ENCODE data around the gene MIX23.
A peak's percentile ranks its signal among the peaks of the same experiment; 100 is the strongest.

The MIX23 gene

DNA sequence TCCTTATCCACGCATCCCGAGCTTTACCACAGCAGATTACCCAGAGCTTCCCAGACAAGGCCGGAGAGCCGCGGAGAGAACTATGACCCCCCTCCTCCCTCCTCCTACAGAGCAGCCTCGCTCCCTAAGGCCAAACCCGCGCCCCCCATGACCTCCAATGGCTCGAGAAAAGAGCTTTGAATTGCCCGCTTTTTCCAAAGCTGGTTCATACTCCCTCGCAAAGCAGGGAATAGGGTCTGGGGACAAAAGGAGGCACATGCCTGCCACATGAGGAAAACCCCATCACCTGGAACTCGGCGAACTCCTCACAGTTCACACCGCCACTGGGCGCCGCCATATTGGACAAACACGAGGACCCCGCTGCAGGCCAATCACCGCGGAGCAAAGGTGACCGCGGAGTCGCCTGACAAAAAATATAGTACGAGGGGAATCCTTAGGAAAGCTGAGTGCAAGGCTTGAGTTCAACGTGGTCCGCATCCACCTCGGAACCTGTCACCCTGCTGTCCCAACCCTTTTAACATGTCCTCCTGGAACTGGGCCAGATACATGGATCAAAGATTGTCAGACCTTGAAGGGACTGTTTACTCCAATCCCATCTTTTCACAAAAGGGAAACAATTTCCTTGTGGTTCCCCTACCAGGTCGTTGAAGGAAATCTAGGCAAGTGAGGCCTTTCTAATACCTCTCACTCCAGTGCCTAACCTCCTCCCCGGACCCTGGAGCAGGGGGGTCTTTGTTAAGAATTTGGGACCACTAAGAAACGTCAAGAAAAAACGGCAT, at the start of gene MIX23:
Gene MIX23, minus strand, starts transcription at position 344 of the 779 bp plus-strand sequence. Its CDS starts 7 bp downstream, at position 337.
- FAIRE-seq = peak; percentile 90

DNA sequence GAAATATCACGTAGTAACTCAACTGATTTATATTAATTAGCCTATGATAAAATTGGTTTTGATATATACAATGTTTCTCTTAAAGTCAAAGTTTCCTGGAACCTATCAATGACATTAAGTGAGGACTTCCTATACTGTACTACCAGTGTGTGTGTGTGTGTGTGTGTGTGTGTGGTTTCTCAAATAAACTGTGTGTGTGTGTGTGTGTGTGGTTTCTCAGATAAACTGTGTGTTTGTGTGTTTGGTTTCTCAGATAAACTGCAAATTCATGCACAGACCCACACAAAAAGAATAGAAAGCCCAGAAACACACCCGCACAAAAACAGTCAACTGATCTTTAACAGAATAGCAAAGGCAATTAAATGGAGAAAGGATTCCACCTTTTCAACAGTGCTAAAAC, 47.3 kb upstream of the MIX23 start:
- no peak for FAIRE-seq

DNA sequence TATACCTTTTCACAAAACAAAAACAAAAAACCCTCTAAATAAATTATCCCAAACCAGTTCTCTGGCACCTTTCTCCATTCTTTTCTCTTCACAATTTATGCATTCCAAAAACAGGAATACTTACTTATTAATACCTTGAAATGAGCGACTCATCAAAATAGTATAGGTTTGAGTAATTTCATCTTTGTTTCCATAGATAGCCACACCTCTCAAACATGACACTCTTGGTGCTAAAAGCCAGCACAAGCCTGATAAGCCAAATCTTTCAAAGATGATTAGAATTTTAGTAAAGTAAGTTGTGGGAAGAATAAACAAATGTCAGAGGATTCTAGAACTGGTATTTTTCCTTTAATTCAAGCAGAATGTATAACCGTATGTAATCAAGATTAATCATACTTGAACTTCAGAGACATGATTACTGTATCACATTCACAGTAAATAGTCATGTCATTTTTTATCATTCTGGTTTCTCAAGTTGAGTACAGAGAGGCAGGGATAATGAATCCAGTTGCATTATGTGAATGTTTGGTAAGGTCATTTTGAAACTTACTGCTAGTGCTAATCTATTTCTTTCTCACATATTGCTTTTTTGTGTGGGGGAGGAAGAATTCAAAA, 44.9 kb upstream of the MIX23 start:
- FAIRE-seq = peak; percentile 53

- FAIRE-seq = no peak
Measured at GRCh38 chr3:122421836-122422235, 38.8 kb upstream of the MIX23 start.

- FAIRE-seq = no peak
Measured at GRCh38 chr3:122421101-122421500, 38.1 kb upstream of the MIX23 start.

- FAIRE-seq = no peak
Measured at GRCh38 chr3:122416966-122417365, 33.9 kb upstream of the MIX23 start.

GRCh38 chr3:122415762-122416654, 33.0 kb upstream of the MIX23 start, which contains the start of gene WDR5B:
TSS of gene WDR5B (minus strand) at chr3:122416062. CDS start at chr3:122415528, 534 bp downstream.
- peak; percentile 99 for FAIRE-seq

DNA sequence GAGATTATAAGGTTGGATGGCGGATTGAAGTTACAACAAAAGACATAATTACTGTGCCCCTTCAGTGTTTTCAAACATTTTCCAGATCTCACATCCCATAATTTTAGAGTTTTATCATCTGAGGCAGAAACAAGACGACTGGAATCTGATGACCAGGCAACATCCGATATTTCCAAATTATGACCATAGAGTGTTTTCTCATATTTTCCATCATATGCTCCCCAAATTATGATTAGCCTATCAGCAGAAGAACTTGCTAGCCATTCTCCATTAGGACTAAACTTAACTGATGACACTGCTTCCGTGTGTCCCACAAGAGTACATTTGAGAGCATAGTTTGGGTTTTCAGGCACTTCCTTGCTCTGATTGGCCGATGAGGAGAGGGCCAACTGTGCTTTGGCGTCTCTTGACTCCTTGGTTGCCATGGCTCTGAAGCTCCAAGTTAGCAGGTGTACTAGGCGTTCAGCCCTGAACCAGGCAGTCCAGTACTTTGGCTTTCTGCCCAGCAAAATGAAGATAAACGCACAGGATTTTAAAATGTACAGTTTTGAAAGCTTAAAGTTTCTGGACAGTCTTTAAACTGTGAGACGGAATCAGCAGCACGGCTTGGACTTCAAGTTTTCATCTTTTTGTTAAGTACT, 32.2 kb upstream of the MIX23 start:
- FAIRE-seq = peak; percentile 49

DNA sequence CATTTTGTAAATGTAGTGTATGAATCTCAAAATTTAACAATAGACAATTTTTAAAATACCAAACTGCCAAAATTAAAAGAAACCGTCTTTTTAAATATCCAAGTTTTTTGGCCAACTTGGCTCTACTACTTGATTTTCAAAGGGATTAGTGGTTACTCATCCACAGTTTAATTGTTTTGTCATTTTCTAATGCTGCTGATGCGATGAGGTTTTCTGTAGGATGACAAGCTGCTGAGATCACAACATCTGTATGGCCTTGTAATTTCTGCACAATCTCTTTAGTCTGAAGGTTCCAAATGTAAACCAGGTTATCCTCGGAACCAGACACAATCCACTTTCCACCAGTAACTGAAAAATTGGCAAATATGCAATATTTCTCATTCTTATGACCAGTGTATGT, 31.4 kb upstream of the MIX23 start:
- FAIRE-seq = no peak

DNA sequence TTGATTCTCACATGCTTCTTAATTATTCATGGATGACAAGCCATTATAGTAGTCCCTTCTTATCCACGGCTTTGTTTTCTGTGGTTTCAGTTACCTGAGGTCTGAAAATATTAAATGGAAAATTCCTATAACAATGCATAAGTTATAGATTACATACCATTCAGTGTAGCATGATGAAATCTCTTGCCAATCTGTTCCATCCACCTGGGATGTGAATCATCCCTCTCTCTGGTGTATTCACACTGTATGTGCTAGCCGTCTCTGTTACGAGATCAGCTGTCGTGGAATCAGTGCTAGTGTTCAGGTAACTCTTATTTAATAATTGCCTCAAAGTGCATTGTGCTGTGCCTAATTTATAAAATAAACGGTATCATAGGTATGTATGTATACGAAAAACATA, 27.6 kb upstream of the MIX23 start:
- no peak for FAIRE-seq

GRCh38 chr3:122410111-122410510, 27.1 kb upstream of the MIX23 start:
- no peak for FAIRE-seq

- no peak for FAIRE-seq
Measured at GRCh38 chr3:122409446-122409845, 26.4 kb upstream of the MIX23 start.

- no peak for FAIRE-seq
Measured at GRCh38 chr3:122407946-122408345, 24.9 kb upstream of the MIX23 start.

- no peak for FAIRE-seq
Measured at GRCh38 chr3:122406198-122406597, 23.2 kb upstream of the MIX23 start.

DNA sequence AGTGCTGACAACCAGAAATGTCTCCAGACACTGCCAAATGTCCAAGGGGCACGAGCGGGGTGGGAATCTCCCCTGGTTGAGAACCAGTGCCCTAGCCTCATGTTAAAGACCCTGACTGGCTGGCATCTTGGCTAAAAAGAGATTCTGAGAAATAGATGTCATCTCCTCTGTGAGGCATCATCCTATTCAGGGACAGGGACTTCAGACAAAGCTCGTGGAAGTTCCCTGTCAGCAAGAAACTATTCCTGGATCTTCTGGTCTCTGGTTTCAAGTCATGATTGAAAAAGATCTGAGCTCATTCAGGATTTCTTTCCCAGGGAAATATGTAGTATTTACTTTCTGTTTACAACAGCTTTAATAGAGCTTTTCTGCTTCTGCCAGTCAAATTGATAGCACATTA, 22.0 kb upstream of the MIX23 start:
- FAIRE-seq = no peak

DNA sequence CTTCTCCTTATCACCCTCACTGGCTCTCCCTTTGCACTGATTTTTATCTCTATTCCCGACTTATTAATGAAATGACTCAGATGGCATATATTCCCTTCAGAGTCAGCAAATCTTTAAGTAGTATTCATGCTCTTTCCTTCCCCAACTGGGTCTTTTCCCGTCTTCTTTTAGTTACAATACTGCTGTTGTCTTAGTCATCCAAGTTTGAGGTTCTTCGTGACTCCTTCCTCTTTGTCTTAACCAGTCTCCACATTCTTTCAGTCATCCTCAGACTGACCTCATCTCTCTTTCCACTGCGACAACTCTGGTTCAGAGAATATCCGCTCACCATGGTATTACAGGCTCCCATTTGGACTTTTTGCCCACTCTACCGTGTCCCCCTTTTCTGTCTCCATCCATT, 20.5 kb upstream of the MIX23 start:
- FAIRE-seq = no peak

- no peak for FAIRE-seq
Measured at GRCh38 chr3:122398920-122399319, 15.9 kb upstream of the MIX23 start.

DNA sequence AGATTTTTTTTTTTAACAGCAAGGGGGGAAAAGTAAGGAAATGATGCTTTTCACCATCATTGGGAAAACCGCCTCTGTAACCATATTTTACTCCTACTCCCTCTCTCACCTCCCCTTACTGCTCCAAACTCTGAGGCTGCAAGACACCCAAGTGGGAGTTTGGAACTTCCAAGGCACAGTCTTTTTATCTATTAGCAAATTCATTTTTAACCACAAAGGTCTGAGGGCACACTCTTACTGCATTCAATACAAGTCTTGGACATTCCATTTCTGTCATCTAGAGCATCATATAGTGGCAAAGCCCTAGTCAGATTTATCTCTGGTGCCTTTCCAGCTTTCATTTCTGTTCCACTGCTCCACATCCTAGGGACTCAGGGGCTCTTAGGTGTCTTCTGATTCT, 14.2 kb upstream of the MIX23 start:
- FAIRE-seq = no peak

GRCh38 chr3:122396511-122396910, 13.5 kb upstream of the MIX23 start:
- FAIRE-seq = no peak

- FAIRE-seq = no peak
Measured at GRCh38 chr3:122395582-122395981, 12.6 kb upstream of the MIX23 start.

- no peak for FAIRE-seq
Measured at GRCh38 chr3:122394173-122394572, 11.1 kb upstream of the MIX23 start.

GRCh38 chr3:122392868-122393844, 10.1 kb upstream of the MIX23 start:
- FAIRE-seq = peak; percentile 98
